RKO (cell line): Measurements from ENCODE around the gene E2F4.

Source experiments
- DNase-seq: peaks from one replicate; pipeline ENCODE4 v3.0.0-alpha.2; 2016; ENCODE audit warnings: low spot score

Gene E2F4

GRCh38 chr16:67157892-67158635 lies 33.9 kb upstream of the E2F4 start:
- no peak for DNase-seq

GRCh38 chr16:67158637-67159600 lies 33.0 kb upstream of the E2F4 start:
- peak; percentile 40 for DNase-seq

- DNase-seq: no peak
Observed at GRCh38 chr16:67161595-67162058, 30.3 kb upstream of the E2F4 start.

- DNase-seq: peak; percentile 41
Observed at GRCh38 chr16:67162506-67163163, 29.3 kb upstream of the E2F4 start.

GRCh38 chr16:67163164-67163998 lies 28.6 kb upstream of the E2F4 start:
- DNase-seq: no peak

- DNase-seq: peak; percentile 44
Observed at GRCh38 chr16:67163999-67164558, 27.9 kb upstream of the E2F4 start.

- peak; percentile 56 for DNase-seq
Observed at GRCh38 chr16:67164599-67165061, 27.3 kb upstream of the E2F4 start, which contains the start of gene HSF4. TSS of gene HSF4 (plus strand) at chr16:67164745. CDS start at chr16:67164812, 67 bp downstream.

- no peak for DNase-seq
Observed at GRCh38 chr16:67165121-67166078, 26.6 kb upstream of the E2F4 start.

GRCh38 chr16:67166110-67166547 lies 25.8 kb upstream of the E2F4 start:
- no peak for DNase-seq

GRCh38 chr16:67166598-67167168 lies 25.3 kb upstream of the E2F4 start:
- no peak for DNase-seq

- DNase-seq: no peak
Observed at GRCh38 chr16:67167588-67167987, 24.4 kb upstream of the E2F4 start.

GRCh38 chr16:67169011-67169451 lies 22.9 kb upstream of the E2F4 start:
- no peak for DNase-seq

- peak; percentile 44 for DNase-seq
Observed at GRCh38 chr16:67169642-67170167, 22.2 kb upstream of the E2F4 start.

- peak; percentile 86 for DNase-seq
Observed at GRCh38 chr16:67170168-67170948, 21.6 kb upstream of the E2F4 start, which contains the start of gene NOL3. TSS of gene NOL3 (plus strand) at chr16:67170538.

- DNase-seq: no peak
Observed at GRCh38 chr16:67170949-67171649, 20.9 kb upstream of the E2F4 start.

GRCh38 chr16:67173323-67173722 lies 18.6 kb upstream of the E2F4 start:
- DNase-seq: no peak
